ENCODE measurements around the gene PAMR1. TPM values are rescaled to one million over a fixed set of nuclear protein-coding genes. Genes with fewer than 3 reads are reported as not detected.
"Not testable (repeated sequence)": the region's sequence is repeated elsewhere in the genome, so short reads cannot be mapped to it uniquely, and the experiment has no call there.

PAMR1 gene
- polyA plus RNA-seq, 4 donors: 1.4 to 4.9 (median 4.6) TPM; not detected in 1

DNA sequence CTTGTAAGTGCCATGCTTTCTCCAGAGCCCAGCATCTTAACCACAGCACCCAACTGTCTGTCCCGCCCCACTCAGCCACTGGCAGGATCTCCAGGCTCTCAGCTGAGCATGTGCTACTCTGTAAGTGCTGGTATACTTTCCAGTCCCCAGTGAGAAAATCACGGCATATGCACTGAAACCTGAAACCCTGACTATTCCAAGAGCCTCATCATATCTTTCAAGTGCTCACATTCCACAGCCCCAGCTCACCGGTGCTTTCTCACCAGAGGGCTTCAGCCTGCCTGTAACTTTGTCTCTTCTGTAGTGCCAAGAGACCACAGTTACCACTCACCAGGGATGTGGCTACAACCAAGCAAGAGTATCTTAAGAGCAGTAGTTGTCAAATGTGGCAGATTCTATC lies 24.4 kb upstream of the PAMR1 start:
- no peak for DNase-seq
- H3K27ac ChIP-seq (ENCODE audit: low read depth in 1 of 3, low read length in 2 of 3): no peak overlapping the region
- no peaks in the 10 kb centered on the region for H3K36me3 ChIP-seq (ENCODE audit: control insufficient read depth in 3 of 3, insufficient read depth in 2 of 3, low read depth in 1 of 3, low read length in 3 of 3)
- H3K4me1 ChIP-seq (ENCODE audit: control insufficient read depth in 3 of 3, insufficient read depth in 2 of 3, low read depth in 1 of 3, low read length in 2 of 3): no peaks in the 10 kb centered on the region
- no peaks in the 10 kb centered on the region for H3K9me3 ChIP-seq (ENCODE audit: control insufficient read depth in 2 of 2, insufficient read depth in 1 of 2, low read depth in 1 of 2, low read length in 1 of 2)
- H3K27me3 ChIP-seq (ENCODE audit: control insufficient read depth in 3 of 3, insufficient read depth in 3 of 3, low read length in 3 of 3): peaks cover 0 to 4% (median 0%) of the 10 kb centered on the region in 3 donors
- no peak for FAIRE-seq
- H3K4me3 ChIP-seq (ENCODE audit: low read depth in 1 of 3, low read length in 3 of 3): no peak overlapping the region
- 42 to 45% (median 45%) methylated on average over 3 of the region's 3 CpGs for WGBS, 3 donors

DNA sequence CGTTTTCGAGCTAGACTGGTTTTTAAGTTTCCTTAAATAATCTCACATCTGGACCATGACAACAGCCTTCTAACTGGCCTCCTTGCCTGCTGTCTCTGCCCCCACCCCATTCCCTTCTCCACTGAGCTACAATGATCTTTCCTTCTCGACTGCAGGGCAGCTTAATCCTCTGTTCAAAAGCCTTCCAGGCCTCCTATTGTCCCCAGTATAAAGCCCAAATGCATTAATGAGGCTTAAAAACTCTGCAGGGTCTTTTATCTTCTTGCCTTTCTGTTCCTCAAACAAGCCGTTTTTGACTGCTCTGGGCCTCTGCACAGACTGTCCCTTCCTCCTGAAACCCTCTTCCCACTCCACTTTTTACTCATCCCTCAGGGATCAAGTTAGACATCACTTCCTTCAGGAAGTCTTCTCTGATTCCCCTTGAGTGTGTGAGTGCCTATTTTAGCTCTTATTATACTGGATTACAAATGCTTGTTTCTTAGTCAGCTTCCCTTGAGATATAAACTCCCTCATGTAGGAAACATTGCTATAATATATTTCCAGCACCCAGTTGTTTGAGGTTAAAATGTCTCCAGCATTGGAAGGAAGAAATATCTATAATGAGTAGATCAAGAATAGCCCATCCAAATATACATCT lies 23.6 kb upstream of the PAMR1 start:
- no peaks in the 10 kb centered on the region for H3K4me1 ChIP-seq (ENCODE audit: control insufficient read depth in 3 of 3, insufficient read depth in 2 of 3, low read depth in 1 of 3, low read length in 2 of 3)
- H3K27me3 ChIP-seq (ENCODE audit: control insufficient read depth in 3 of 3, insufficient read depth in 3 of 3, low read length in 3 of 3): peaks cover 0 to 4% (median 0%) of the 10 kb centered on the region in 3 donors
- DNase-seq (no peak), FAIRE-seq (no peak)
- no peak overlapping the region for H3K4me3 ChIP-seq (ENCODE audit: low read depth in 1 of 3, low read length in 3 of 3)
- 45 to 52% (median 50%) methylated on average over 4 of the region's 4 CpGs for WGBS, 3 donors
- no peaks in the 10 kb centered on the region for H3K36me3 ChIP-seq (ENCODE audit: control insufficient read depth in 3 of 3, insufficient read depth in 2 of 3, low read depth in 1 of 3, low read length in 3 of 3)
- no peak overlapping the region for H3K27ac ChIP-seq (ENCODE audit: low read depth in 1 of 3, low read length in 2 of 3)
- H3K9me3 ChIP-seq (ENCODE audit: control insufficient read depth in 2 of 2, insufficient read depth in 1 of 2, low read depth in 1 of 2, low read length in 1 of 2): no peaks in the 10 kb centered on the region

DNA sequence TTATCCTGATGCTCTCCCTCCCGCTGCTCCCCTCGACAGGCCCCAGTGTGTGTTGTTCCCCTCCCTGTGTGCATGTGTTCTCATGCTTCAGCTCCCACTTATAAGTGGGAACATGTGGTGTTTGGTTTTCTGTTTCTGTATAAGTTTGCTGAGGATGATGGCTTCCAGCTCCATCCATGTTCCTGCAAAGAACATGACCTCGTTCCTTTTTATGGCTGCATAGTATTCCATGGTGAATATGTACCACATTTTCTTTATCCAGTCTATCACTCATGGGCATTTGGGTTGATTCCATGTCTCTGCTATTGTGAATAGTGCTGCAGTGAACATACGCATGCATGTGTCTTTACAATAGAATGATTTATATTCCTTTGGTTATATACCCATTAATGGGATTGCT lies 22.6 kb upstream of the PAMR1 start:
- H3K9me3 ChIP-seq (ENCODE audit: control insufficient read depth in 2 of 2, insufficient read depth in 1 of 2, low read depth in 1 of 2, low read length in 1 of 2); H3K4me3 ChIP-seq (ENCODE audit: low read depth in 1 of 3, low read length in 3 of 3); FAIRE-seq; H3K4me1 ChIP-seq (ENCODE audit: control insufficient read depth in 3 of 3, insufficient read depth in 2 of 3, low read depth in 1 of 3, low read length in 2 of 3); H3K27ac ChIP-seq (ENCODE audit: low read depth in 1 of 3, low read length in 2 of 3); DNase-seq; H3K36me3 ChIP-seq (ENCODE audit: control insufficient read depth in 3 of 3, insufficient read depth in 2 of 3, low read depth in 1 of 3, low read length in 3 of 3); H3K27me3 ChIP-seq (ENCODE audit: control insufficient read depth in 3 of 3, insufficient read depth in 3 of 3, low read length in 3 of 3): not testable (repeated sequence)
- 91 to 93% (median 91%) methylated on average over 4 of the region's 4 CpGs for WGBS, 3 donors

DNA sequence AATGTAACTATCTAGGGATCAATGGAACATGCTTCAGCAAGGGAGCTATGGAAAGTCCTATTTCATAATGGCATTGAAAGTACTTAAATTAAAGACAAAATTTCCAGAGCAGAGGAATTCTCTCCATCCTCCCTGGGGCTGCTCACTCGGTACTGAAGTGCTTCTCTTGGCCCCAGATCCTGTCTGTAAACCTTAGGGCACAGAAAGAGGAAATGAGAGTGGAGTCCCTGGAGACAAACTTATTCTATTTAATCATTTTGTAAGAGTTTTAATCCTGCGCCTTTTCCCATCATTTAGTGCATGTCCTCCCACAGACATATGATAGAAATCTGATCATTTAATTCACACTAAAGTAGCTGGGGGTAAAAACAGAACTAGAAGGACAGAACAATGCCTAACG lies 20.9 kb upstream of the PAMR1 start:
- no peaks in the 10 kb centered on the region for H3K36me3 ChIP-seq (ENCODE audit: control insufficient read depth in 3 of 3, insufficient read depth in 2 of 3, low read depth in 1 of 3, low read length in 3 of 3)
- peaks cover 0 to under 1% (median 0%) of the 10 kb centered on the region in 3 donors for H3K27me3 ChIP-seq (ENCODE audit: control insufficient read depth in 3 of 3, insufficient read depth in 3 of 3, low read length in 3 of 3)
- H3K27ac ChIP-seq (ENCODE audit: low read depth in 1 of 3, low read length in 2 of 3): no peak overlapping the region
- DNase-seq (no peak), FAIRE-seq (no peak)
- 60 to 71% (median 69%) methylated on average over 3 of the region's 3 CpGs for whole genome bisulfite sequencing, 3 donors
- peaks cover 0 to 4% (median 0%) of the 10 kb centered on the region in 3 donors for H3K4me1 ChIP-seq (ENCODE audit: control insufficient read depth in 3 of 3, insufficient read depth in 2 of 3, low read depth in 1 of 3, low read length in 2 of 3)
- H3K9me3 ChIP-seq (ENCODE audit: control insufficient read depth in 2 of 2, insufficient read depth in 1 of 2, low read depth in 1 of 2, low read length in 1 of 2): no peaks in the 10 kb centered on the region
- H3K4me3 ChIP-seq (ENCODE audit: low read depth in 1 of 3, low read length in 3 of 3): no peak overlapping the region

DNA sequence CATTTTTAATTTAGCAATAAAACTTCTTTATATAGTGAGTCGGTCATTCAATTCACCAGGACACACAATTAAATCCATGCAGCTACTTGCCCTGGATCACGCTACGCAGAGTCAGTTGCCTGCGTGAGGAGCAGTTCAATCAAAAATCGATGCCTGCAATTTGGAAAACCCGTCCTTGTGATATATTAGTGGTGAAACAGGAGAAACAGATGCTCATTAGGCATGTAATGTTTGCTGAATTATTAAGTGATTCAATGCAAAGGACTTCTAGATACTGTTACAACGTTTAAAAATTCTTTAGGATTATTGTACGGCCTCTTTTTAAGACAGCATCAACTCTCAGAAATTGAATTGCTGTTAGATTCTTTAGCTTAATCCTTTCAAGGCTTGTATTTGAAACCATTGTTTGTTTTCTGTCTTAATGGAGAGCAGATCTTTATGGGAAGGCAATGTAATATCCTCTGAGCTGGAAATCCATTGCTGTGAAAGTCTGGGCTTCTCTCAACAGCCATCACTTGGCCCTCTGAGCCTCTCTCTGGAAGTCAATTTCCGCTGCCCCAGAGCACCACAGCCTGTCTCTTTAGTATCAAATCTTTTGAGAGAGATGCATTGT lies 20.1 kb upstream of the PAMR1 start:
- Histone ChIP-seq H3K4me3 (ENCODE audit: low read depth in 1 of 3, low read length in 3 of 3) (no peak overlapping the region), H3K9me3 (ENCODE audit: control insufficient read depth in 2 of 2, insufficient read depth in 1 of 2, low read depth in 1 of 2, low read length in 1 of 2) (no peaks in the 10 kb centered on the region), H3K36me3 (ENCODE audit: control insufficient read depth in 3 of 3, insufficient read depth in 2 of 3, low read depth in 1 of 3, low read length in 3 of 3) (no peaks in the 10 kb centered on the region), H3K27ac (ENCODE audit: low read depth in 1 of 3, low read length in 2 of 3) (no peak overlapping the region), H3K4me1 (ENCODE audit: control insufficient read depth in 3 of 3, insufficient read depth in 2 of 3, low read depth in 1 of 3, low read length in 2 of 3) (peaks cover 0 to 4% (median 0%) of the 10 kb centered on the region in 3 donors), H3K27me3 (ENCODE audit: control insufficient read depth in 3 of 3, insufficient read depth in 3 of 3, low read length in 3 of 3) (no peaks in the 10 kb centered on the region)
- 86 to 89% (median 87%) methylated on average over 9 of the region's 9 CpGs for WGBS, 3 donors
- no peak for FAIRE-seq
- no peak for DNase-seq

DNA sequence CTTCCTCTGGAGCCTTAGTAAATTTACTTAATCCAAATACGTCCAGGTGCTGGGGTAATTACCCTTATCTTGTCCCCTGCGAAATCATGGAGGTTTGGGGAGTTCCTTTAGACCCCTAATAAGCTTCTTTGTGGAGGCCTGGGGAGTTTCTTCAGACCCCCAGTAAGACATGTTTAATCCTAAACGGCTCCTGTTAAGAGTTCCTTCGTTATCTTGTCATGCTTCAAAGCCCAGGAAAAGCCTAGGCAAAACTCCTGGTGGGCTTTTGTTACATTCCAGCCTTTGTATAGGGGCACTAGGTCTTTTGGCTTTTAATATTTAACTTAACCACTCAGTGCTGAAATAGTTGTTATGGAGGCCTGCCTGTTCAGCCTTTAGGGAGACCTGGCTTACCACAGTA lies 18.1 kb upstream of the PAMR1 start:
- Histone ChIP-seq H3K4me3 (ENCODE audit: low read depth in 1 of 3, low read length in 3 of 3) (no peak overlapping the region), H3K27ac (ENCODE audit: low read depth in 1 of 3, low read length in 2 of 3) (no peak overlapping the region), H3K9me3 (ENCODE audit: control insufficient read depth in 2 of 2, insufficient read depth in 1 of 2, low read depth in 1 of 2, low read length in 1 of 2) (no peaks in the 10 kb centered on the region), H3K36me3 (ENCODE audit: control insufficient read depth in 3 of 3, insufficient read depth in 2 of 3, low read depth in 1 of 3, low read length in 3 of 3) (no peaks in the 10 kb centered on the region), H3K4me1 (ENCODE audit: control insufficient read depth in 3 of 3, insufficient read depth in 2 of 3, low read depth in 1 of 3, low read length in 2 of 3) (peaks cover 0 to 18% (median 3%) of the 10 kb centered on the region in 3 donors), H3K27me3 (ENCODE audit: control insufficient read depth in 3 of 3, insufficient read depth in 3 of 3, low read length in 3 of 3) (no peaks in the 10 kb centered on the region)
- DNase-seq (no peak), FAIRE-seq (no peak)
- WGBS, 3 donors: 61 to 73% (median 70%) methylated on average over 4 of the region's 4 CpGs

DNA sequence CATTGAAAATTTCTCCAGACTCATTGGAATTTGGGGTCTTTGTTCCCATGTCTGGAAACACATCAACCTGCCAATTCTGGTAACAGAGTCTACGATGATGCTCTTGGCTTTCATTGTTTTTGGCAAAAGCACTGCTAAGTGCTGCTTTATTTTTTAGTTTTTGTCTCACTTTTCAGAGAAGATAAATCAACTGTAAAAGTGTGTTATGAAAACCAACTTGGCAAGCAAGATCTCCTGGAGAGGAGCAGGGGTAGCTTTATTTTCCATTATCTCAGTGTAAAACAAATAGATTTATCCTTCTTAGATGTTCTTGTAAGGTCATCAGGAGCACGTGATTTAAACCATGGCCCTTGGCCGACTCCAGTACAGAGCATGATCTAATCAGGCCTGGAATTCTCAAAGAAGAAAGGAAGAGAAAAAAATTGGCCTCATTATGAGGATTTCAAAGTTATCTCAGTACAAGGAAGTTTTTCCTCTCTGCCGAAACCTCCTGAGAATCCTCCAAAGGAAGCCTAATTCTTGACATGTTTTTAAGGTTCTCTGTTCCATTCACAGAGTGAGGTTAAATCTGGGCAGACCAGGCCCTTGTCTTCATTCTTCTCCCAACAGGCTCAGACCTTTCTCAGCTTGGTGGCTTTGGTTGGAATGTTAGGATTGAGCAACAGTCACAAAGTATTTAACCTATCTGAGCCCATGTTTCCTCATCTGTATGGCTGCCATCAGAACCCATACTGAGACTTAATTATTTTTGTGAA lies 16.4 kb upstream of the PAMR1 start:
- Histone ChIP-seq H3K27ac (ENCODE audit: low read depth in 1 of 3, low read length in 2 of 3) (peak overlapping the region in 2 of 3 donors; percentile 32 to 73), H3K4me1 (ENCODE audit: control insufficient read depth in 3 of 3, insufficient read depth in 2 of 3, low read depth in 1 of 3, low read length in 2 of 3) (peaks cover 0 to 18% (median 3%) of the 10 kb centered on the region in 3 donors), H3K9me3 (ENCODE audit: control insufficient read depth in 2 of 2, insufficient read depth in 1 of 2, low read depth in 1 of 2, low read length in 1 of 2) (no peaks in the 10 kb centered on the region), H3K27me3 (ENCODE audit: control insufficient read depth in 3 of 3, insufficient read depth in 3 of 3, low read length in 3 of 3) (no peaks in the 10 kb centered on the region), H3K4me3 (ENCODE audit: low read depth in 1 of 3, low read length in 3 of 3) (no peak overlapping the region), H3K36me3 (ENCODE audit: control insufficient read depth in 3 of 3, insufficient read depth in 2 of 3, low read depth in 1 of 3, low read length in 3 of 3) (no peaks in the 10 kb centered on the region)
- DNase-seq (peak in 1 of 2 donors; percentile 11), FAIRE-seq (no peak)
- WGBS, 3 donors: 37 to 46% (median 42%) methylated on average over 4 of the region's 4 CpGs

DNA sequence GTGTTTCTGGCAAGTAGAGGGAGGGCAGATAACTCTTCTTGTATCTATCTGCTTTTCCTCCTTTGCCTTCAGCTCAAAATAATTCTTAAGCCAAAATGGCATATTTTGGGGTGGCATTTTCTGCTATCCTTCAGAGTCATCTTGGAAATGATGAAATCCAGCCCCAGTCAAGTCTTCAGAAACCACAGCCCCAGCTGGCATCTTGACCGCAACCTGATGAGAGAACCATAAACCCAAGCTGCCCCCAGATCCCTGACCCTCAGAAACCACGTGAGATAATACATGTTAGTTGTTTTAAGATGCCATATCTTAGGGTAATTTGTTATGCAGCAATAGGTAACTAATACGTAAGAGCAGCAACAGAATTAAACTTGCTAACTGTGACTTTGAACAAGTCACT lies 15.1 kb upstream of the PAMR1 start:
- Histone ChIP-seq H3K4me1 (ENCODE audit: control insufficient read depth in 3 of 3, insufficient read depth in 2 of 3, low read depth in 1 of 3, low read length in 2 of 3) (peaks cover 0 to 18% (median 3%) of the 10 kb centered on the region in 3 donors), H3K27ac (ENCODE audit: low read depth in 1 of 3, low read length in 2 of 3) (peak overlapping the region in 1 of 3 donors; percentile 65), H3K4me3 (ENCODE audit: low read depth in 1 of 3, low read length in 3 of 3) (no peak overlapping the region), H3K9me3 (ENCODE audit: control insufficient read depth in 2 of 2, insufficient read depth in 1 of 2, low read depth in 1 of 2, low read length in 1 of 2) (no peaks in the 10 kb centered on the region), H3K27me3 (ENCODE audit: control insufficient read depth in 3 of 3, insufficient read depth in 3 of 3, low read length in 3 of 3) (no peaks in the 10 kb centered on the region), H3K36me3 (ENCODE audit: control insufficient read depth in 3 of 3, insufficient read depth in 2 of 3, low read depth in 1 of 3, low read length in 3 of 3) (no peaks in the 10 kb centered on the region)
- 81 to 91% (median 84%) methylated on average over 3 of the region's 3 CpGs for WGBS, 3 donors
- FAIRE-seq: no peak
- DNase-seq: no peak
